Hindlimb muscle (tissue), 1 donor: Measurements from ENCODE around the gene CDC20. TPM values are rescaled to one million over a fixed set of nuclear protein-coding genes. Genes with fewer than 3 reads are reported as not detected.

Experiments used
- DNase-seq: peaks from one replicate; pipeline ENCODE4 v3.0.0-alpha.2; 2013
- polyA plus RNA-seq: library from polyadenylated mRNA; unstranded; fragments of 120-200 nt; gene quantifications from one replicate; pipeline ENCODE4 v1.2.1, GENCODE V29; 2013; ENCODE audit not compliant: insufficient read length

Gene CDC20
- polyA plus RNA-seq, 1 donor = 15.2 TPM

GRCh38 chr1:43329995-43330751, 28.6 kb upstream of the CDC20 start:
- peak; percentile 34 for DNase-seq

- DNase-seq = no peak
Measured at GRCh38 chr1:43331688-43332087, 27.1 kb upstream of the CDC20 start.

- DNase-seq = no peak
Measured at GRCh38 chr1:43334453-43335205, 24.2 kb upstream of the CDC20 start.

- DNase-seq = no peak
Measured at GRCh38 chr1:43337588-43337987, 21.2 kb upstream of the CDC20 start, which contains the start of gene MPL. MPL (plus strand) TSS chr1:43337818; CDS start chr1:43337849, 31 bp downstream.

DNA sequence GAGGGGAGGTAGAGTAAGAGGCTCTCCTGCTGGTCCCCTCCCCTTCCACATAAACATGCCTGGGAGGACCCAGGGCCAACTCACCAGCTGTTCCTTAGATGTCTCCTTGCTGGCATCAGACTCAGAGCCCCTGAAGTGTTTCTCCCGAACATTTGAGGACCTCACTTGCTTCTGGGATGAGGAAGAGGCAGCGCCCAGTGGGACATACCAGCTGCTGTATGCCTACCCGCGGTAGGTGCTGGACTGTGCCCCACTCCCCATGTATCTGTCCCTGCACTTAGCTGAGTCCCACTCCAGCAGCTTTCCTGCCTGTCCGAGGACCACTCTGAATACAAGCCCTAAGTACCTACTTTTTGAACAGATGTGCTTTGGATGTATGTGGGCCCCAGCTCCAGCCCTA, 20.8 kb upstream of the CDC20 start:
- no peak for DNase-seq

GRCh38 chr1:43339584-43340232, 19.1 kb upstream of the CDC20 start:
- no peak for DNase-seq

DNA sequence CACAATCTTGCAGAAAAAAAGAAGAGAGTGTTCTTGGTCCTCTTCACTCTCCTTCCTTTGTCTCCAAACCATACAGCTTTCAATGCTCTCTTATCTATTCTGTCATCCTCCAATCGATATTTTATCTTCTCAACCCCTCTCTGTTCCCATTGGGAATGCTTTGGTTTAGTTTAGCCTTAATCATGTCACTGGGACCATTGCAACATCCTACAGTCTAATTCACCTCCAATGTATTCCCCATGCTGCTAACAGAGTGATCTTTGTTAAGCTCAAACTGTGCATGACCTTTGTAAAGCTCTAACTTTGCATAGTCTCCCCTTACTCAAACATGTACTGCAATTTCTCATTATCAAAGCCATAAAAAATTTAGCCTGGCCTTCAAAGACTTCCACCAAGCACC, 18.2 kb upstream of the CDC20 start:
- DNase-seq = no peak

- DNase-seq = no peak
Measured at GRCh38 chr1:43344267-43344850, 14.4 kb upstream of the CDC20 start.

GRCh38 chr1:43345120-43345519, 13.7 kb upstream of the CDC20 start:
- no peak for DNase-seq

- no peak for DNase-seq
Measured at GRCh38 chr1:43346636-43347035, 12.1 kb upstream of the CDC20 start.

- no peak for DNase-seq
Measured at GRCh38 chr1:43348343-43348808, 10.4 kb upstream of the CDC20 start.

- DNase-seq = peak; percentile 47
Measured at GRCh38 chr1:43348809-43349593, 9.8 kb upstream of the CDC20 start.

DNA sequence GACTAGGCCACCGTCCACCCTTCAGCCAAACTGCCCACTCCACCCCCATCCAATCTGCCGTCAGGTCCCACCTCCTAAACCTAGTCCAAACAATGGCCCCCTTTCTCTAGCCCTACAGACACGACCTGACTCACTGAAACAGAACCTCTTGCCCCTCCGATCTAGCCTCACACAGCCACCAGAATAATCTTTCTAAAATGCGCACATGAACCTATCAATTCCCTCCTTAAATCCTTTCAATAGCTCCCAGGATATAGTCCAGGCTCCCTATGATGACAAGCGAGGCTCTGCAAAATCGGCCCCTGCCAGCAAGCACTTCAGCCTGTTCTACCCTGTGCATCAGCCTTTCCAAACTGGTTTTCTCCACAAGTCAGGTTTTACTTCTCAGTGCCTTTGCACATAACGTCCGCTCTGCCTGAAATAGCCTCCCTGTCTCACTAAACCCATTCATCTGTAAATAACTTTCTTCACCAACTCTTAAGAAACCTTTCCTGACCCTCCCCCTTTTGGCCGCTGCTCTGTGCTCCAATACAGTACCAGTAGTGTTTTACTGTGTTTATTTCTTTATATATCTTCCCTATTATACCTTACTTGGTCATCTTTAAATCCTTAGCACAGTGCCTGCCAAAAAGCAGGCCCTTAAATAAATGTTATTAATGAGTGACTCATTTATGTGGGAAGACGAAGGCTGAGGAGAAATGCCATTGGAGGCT, 9.0 kb upstream of the CDC20 start:
- no peak for DNase-seq

GRCh38 chr1:43350976-43351375, 7.8 kb upstream of the CDC20 start:
- no peak for DNase-seq

GRCh38 chr1:43351421-43352350, 7.1 kb upstream of the CDC20 start:
- no peak for DNase-seq

GRCh38 chr1:43352351-43352705, 6.5 kb upstream of the CDC20 start:
- DNase-seq = no peak

DNA sequence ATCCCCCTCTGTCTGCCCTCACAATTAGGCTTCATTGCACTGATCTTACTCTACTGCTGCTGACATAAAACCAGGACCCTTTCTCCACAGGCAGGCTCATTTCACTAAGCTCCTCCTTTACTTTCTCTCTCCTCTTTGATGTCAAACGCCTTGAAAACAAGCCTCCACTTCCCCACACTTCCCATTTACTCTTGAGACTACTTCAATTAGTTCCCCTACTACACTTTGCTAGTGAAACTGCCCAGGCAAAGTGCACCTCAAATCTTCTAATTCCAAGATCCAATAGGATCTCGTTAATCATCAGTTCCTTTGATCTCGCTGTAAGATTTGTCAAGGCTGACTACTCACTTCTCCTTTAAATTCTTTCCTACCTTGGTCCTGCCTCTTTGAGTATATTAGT, 5.9 kb upstream of the CDC20 start:
- DNase-seq = no peak

GRCh38 chr1:43354471-43354870, 4.3 kb upstream of the CDC20 start:
- no peak for DNase-seq

DNA sequence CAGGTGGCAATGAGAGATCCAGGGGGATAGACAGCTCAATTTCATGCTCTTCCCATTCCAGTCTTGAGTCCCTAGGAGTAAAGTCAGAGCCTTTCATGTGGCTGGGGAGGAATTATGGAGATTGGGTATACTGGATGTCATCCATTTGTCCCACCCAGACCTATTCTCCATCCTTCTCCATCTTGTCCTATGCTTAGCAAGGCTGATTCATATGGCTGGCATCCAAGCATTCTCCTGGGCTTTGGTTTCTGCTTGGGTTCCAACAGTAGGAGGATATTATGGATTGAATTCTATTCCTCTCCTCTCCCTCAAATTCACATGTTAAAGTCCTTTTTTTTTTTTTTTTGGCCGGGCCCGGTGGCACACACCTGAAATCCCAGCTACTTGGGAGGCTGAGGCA, 3.8 kb upstream of the CDC20 start:
- DNase-seq = no peak

DNA sequence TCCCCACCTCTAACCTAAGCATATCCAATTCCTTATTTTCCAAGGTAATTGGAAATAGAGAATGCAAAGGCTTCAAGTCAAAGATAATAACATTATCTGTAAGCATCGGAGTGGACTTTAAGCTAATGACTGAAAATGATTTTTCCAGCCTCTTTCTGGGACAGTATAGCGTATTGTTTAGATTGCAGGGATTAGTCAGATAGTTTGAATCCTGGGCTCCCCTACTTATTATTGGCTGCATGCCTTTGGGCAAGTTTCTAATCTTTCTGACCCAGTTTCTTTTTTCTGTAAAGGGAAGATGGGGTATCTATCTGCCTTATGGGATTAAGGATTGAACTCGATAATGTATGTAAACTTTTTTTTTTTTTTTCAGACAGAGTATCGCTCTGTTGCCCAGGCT, 1.5 kb upstream of the CDC20 start:
- no peak for DNase-seq
